ENCODE measurements around the gene ZNF106.

ZNF106 gene

DNA sequence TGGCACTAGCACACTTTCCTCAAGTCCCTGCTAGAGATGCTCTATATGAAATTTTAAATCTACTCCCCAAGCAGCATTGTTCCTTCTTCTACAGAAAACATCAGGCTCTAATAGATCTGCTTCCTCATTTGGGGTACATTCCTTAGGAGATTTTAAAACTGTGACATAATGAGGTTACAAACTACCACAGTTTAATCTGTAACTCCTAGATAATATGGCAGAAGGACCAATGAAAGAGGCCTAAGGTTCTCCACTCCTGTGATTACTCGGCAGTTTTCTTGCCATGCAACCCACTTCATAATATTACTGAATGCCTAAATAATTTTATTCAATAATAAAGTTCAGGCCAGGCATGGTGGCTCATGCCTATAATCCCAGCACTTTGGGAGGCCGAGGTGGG is 16.1 kb downstream of the ZNF106 start:
- no peak for DNase-seq (ENCODE audit: low read depth in 2 of 2)

DNA sequence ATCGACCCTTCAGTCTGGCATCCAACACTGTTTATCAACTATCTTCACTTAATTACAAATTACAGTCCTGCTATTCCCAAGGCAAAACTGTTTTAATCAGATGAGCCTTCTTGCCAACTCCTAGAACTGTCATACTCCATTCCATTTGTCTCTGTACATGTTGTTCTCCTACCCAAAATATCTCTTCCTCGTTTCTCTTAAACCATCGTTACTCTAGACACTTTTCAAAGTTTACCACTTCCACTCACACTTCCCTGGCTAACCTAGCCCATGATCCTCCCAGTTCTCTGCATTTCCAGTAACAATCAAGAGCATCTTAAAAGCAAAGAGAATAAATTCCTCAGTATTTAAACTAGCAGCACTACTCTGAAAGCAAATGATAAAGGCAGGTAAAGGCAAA is 19.9 kb downstream of the ZNF106 start:
- DNase-seq (ENCODE audit: low read depth in 2 of 2): no peak

DNA sequence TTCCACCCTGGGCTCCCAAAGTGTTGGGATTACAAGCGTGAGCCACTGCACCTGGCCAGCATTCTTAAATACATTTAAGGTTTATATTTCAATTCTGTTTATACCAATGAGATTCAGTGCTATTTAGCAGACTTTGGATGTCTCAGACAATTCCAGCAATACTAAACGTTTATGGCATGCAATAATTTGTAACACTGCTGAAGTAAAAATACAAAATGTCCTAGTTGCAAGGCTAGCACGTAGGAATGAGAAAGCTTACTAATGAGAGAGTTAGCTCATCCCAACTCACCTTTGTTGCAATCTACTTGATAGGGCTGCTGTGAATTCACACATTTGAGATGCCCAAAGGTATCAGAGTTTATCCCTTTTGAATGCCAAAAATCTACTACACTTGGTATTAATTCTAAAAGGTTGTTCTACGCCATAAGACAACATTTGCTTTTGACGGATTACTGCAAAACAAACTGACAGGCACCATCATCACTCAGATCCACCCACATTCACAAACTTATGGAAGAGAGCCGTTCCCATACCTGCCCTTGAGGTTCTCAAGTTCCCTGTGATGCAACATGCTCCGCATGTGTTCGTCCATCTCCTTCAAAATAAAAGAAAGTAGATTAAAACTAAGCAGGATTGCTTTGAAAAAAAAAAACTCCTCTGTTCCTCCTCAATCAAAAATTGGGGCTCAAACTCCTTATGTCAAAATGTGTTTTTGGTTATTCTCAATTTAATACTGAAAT is 25.3 kb downstream of the ZNF106 start:
- DNase-seq (ENCODE audit: low read depth in 2 of 2): no peak

DNA sequence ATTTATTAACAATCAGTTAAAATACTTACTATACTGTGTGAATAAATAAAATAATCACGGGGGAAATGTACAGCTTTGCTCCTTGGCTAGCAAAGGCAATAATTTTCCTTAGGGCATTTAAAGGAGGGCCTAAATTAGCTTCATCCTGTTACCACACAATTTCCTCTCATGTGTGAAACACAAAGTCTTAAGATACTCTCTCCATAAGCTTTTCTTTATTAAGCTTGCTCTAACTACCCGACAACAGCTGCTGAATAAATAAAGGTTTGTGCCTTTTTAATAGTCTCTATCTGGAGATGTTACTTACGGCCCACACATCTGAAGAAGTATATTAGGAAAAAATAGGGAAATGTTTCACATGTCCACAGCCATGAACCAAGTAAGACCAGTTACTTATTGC is 29.7 kb downstream of the ZNF106 start:
- no peak for DNase-seq (ENCODE audit: low read depth in 2 of 2)

DNA sequence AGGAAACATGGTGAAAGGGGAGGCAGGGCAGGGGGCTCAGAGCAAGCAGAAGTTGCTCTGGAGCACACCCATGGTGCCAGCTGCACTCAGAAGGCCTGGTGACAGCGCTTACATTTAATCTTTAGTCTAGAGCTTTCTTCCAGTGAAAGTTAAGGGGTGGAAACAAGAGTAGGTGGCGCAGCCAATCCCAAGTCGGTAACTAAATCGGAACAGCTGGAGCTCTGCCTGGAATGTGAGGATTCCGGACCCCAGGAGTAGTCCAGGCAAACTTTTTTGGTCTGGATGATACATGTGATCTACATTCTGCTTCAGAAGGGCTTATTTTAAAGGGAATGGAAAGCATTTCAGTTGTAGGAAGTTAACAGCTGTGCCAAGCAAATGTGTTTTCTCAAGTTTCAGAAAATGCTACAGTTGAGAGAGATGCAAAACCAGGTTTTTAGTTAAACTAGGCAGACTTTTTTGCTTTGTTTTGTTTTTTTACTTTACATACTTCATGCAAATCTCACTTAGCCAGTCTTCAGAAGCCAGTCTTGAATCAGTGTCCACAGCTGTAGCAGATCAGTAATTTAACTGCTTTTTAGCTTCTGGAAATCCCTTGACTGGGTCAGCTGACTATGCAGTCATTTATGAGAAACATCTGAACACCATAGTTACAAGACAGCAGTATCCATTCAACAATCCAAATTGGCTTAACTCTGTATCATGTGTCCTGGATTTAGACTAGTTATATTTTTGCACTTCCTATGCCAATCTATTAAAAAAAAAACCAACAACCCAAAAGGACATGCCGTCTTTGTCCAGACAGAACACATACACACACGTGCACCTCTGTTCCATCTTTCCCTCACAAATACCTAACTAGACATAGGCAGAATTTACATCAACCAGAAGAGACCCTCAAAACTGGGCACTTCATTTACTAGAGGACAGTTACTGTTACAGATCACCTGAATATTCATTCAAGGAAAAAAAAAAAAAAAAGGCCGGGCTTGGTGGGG is 33.2 kb downstream of the ZNF106 start:
- DNase-seq (ENCODE audit: low read depth in 2 of 2): no peak

DNA sequence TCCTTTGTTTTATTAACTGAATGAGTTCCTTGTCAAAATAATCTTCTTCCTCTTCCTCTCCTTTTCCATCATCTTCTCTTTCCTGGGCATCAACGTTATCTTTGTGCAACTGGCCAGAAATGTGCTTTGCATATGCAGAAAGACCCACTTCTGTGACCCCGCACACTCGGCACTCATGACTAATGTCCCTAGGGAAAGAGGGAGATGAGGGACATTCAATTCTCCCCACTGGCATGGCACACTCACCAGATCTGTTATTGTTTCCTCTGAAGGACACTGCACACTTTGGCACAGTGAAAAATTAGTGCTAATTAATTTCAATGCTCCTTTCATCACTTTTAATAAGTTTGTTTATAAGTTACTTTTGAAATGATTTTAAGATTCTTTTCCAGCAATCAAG is 34.0 kb downstream of the ZNF106 start:
- no peak for DNase-seq (ENCODE audit: low read depth in 2 of 2)

DNA sequence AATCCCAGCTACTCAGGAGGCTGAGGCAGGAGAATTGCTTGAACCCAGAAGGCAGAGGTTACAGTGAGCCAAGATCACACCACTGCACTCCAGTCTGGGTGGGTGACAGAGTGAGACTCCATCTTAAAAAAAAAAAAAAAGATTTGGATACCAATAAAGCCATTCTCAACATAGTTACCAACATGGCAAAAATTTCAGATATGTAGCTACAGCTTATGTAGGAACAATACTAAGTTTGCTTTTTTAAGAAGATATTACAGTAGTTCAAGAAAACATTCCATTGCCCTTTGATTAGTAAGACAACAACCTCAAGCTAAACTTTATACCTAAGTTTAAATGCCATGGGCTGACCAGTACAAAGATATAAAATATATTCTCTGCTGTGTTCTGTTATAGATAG is 34.4 kb downstream of the ZNF106 start:
- no peak for DNase-seq (ENCODE audit: low read depth in 2 of 2)

DNA sequence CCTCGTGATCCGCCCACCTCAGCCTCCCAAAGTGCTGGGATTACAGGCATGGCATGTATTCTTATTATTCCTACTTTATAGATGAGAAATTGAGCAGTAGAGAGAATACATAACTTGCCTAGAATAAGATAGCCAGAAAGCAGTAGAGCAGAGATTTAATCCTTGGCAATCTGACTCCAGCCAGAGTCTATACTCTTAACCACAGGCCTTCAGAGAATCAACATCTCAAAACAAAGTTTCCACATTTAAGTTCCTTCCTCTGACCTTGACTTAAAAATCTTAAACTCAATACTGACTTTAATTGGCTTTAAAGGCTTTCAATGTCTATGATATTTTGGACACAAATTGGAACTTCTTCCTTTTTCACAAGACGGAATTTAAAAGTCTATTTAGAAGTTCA is 37.1 kb downstream of the ZNF106 start:
- DNase-seq (ENCODE audit: low read depth in 2 of 2): no peak

GRCh38 chr15:42450425-42450790 is 40.5 kb downstream of the ZNF106 start:
- no peak for DNase-seq (ENCODE audit: low read depth in 2 of 2)

GRCh38 chr15:42449770-42450424 is 41.0 kb downstream of the ZNF106 start:
- no peak for DNase-seq (ENCODE audit: low read depth in 2 of 2)

DNA sequence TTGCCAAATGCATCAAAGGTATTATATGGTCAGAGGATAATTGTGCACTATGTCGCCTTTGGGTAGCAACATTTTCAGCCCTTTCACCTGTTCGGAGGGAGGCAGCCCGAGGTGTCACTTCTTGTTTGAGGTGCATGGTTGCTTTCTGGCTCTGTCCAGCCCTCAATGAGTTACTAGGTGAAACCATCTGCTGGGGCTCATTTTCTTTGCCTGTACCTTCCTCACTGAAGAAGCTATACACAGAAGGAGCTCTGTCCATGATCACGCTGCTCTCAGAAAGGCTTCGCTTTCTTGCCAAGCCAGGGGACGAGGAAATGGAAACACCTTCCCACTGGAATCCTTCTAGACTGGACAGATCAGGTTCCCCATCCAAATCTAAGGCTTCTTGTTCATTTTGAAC is 42.7 kb downstream of the ZNF106 start:
- no peak for DNase-seq (ENCODE audit: low read depth in 2 of 2)

DNA sequence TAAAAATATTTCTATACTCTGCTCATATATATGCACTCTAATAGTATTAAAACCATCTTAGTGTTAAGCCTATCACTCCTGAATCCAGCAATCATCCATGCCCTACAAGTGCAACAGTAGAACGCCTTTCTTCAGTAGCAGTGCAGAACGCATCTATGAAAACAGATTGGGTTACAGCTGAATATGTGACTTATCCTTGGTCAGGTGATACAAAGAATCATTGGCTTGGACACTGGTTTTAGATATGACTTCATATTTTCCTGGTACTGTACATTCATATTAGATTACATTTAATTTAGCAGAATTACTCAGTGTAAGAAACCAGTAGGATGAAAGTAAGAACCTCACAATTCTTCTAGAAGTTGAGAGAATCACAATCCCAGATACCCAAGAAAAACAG is 43.3 kb downstream of the ZNF106 start:
- no peak for DNase-seq (ENCODE audit: low read depth in 2 of 2)

- DNase-seq (ENCODE audit: low read depth in 2 of 2): no peak
Observed at GRCh38 chr15:42445551-42445950, 45.4 kb downstream of the ZNF106 start.

- no peak for DNase-seq (ENCODE audit: low read depth in 2 of 2)
Observed at GRCh38 chr15:42444415-42445063, 46.4 kb downstream of the ZNF106 start.

GRCh38 chr15:42427429-42428223 is 63.3 kb downstream of the ZNF106 start:
- DNase-seq (ENCODE audit: low read depth in 2 of 2): no peak

- no peak for DNase-seq (ENCODE audit: low read depth in 2 of 2)
Observed at GRCh38 chr15:42421376-42421775, 69.6 kb downstream of the ZNF106 start.

GRCh38 chr15:42419369-42419768 is 71.6 kb downstream of the ZNF106 start:
- DNase-seq (ENCODE audit: low read depth in 2 of 2): no peak

- DNase-seq (ENCODE audit: low read depth in 2 of 2): no peak
Observed at GRCh38 chr15:42413920-42414319, 77.0 kb downstream of the ZNF106 start.

- no peak for DNase-seq (ENCODE audit: low read depth in 2 of 2)
Observed at GRCh38 chr15:42411884-42412283, 79.1 kb downstream of the ZNF106 start.

- no peak for DNase-seq (ENCODE audit: low read depth in 2 of 2)
Observed at GRCh38 chr15:42409011-42409410, 81.9 kb downstream of the ZNF106 start.

- no peak for DNase-seq (ENCODE audit: low read depth in 2 of 2)
Observed at GRCh38 chr15:42408178-42408577, 82.8 kb downstream of the ZNF106 start.

Data from stimulated activated CD8-positive, alpha-beta memory T cell treated with anti-CD3 and anti-CD28 coated beads, Interleukin-7, amount 100 ng/mL, for 1 hour (primary cell).